Measurements from ENCODE around the gene GPR153. TPM values are rescaled to one million over a fixed set of nuclear protein-coding genes. Genes with fewer than 3 reads are reported as not detected.

Gene GPR153
- polyA plus RNA-seq, 3 donors: 0.04 to 0.69 TPM; not detected in 1

- Mint-ChIP-seq H3K27me3 (ENCODE audit: low read depth in 3 of 3) (peaks cover 68 to 89% (median 77%) of the 10 kb centered on the region in 3 donors), H3K27ac (no peak overlapping the region), H3K4me3 (peak overlapping the region in 1 of 2 donors; percentile 86), H3K36me3 (peaks cover 0 to 2% of the 10 kb centered on the region in 2 donors), H3K4me1 (peaks cover 4% of the 10 kb centered on the region), H3K9me3 (peaks cover 0 to 9% (median 3%) of the 10 kb centered on the region in 7 donors)
- Histone ChIP-seq H4K20me1 (ENCODE audit: insufficient read depth, low read length) (peaks cover 9% of the 10 kb centered on the region), H3K9me3 (replicated peaks in 1 of 2; ENCODE audit: control insufficient read depth in 1 of 2, insufficient read depth in 1 of 2, low read length in 2 of 2) (peaks cover 0 to 13% of the 10 kb centered on the region in 2 donors), H3K4me1 (ENCODE audit: control insufficient read depth in 1 of 2, insufficient read depth in 2 of 2, low read length in 2 of 2) (peaks cover 0 to 16% of the 10 kb centered on the region in 2 donors), H3K4me2 (replicated peaks; ENCODE audit: extremely low read depth, low read length, poor library complexity, severe bottlenecking) (no peak overlapping the region), H3K27ac (ENCODE audit: low read depth in 1 of 2, low read length in 2 of 2) (no peak overlapping the region), H3K36me3 (replicated peaks in 1 of 2; ENCODE audit: control insufficient read depth in 1 of 2, insufficient read depth in 2 of 2, low read length in 2 of 2) (no peaks in the 10 kb centered on the region), H3K9ac (ENCODE audit: insufficient read depth, low read length, poor library complexity, severe bottlenecking) (no peak overlapping the region), H2AFZ (ENCODE audit: insufficient read depth, low read depth, low read length, poor library complexity, severe bottlenecking) (no peak overlapping the region), H3K79me2 (ENCODE audit: insufficient read depth, low read length) (no peaks in the 10 kb centered on the region), H3K27me3 (ENCODE audit: control insufficient read depth in 2 of 2, insufficient read depth in 2 of 2, low read length in 2 of 2) (peaks cover 15 to 73% of the 10 kb centered on the region in 2 donors), H3K4me3 (replicated peaks in 1 of 3; ENCODE audit: low read depth in 2 of 3, low read length in 3 of 3) (no peak overlapping the region)
- no peak for DNase-seq
- no peak for TF ChIP-seq CTCF (IDR thresholded peaks at IDR 0.05)
- 85% methylated on average over 5 of the region's 5 CpGs for WGBS (ENCODE audit: insufficient coverage)
- intact Hi-C loops (cut with micrococcal nuclease): loop anchor here (2.0 to 10.0 kb wide), 7 partner anchors 95 to 230 kb away; no protein-coding TSS in a partner anchor
These were observed 13.2 kb downstream of the GPR153 start for GRCh38 chr1:6247651-6248050.

GRCh38 chr1:6246497-6247467, 14.1 kb downstream of the GPR153 start:
- H3K27ac Mint-ChIP-seq: peak overlapping the region in 1 of 7 donors; percentile 8
- intact Hi-C loops (cut with micrococcal nuclease): loop anchor here (2.0 to 10.0 kb wide), 7 partner anchors 96 to 231 kb away; no protein-coding TSS in a partner anchor
- H3K27me3 Mint-ChIP-seq (ENCODE audit: low read depth in 3 of 3): peaks cover 72 to 90% (median 73%) of the 10 kb centered on the region in 3 donors
- 6% methylated on average over 14 of the region's 30 CpGs for WGBS (ENCODE audit: insufficient coverage)
- peak; percentile 93 for TF ChIP-seq CTCF (IDR thresholded peaks at IDR 0.05)
- peaks cover 0 to 2% of the 10 kb centered on the region in 2 donors for H3K36me3 Mint-ChIP-seq
- peaks cover 4% of the 10 kb centered on the region for H3K4me1 Mint-ChIP-seq
- peaks cover 0 to 20% of the 10 kb centered on the region in 2 donors for H3K4me1 ChIP-seq (ENCODE audit: control insufficient read depth in 1 of 2, insufficient read depth in 2 of 2, low read length in 2 of 2)
- H3K4me3 ChIP-seq (replicated peaks in 1 of 3; ENCODE audit: low read depth in 2 of 3, low read length in 3 of 3): no peak overlapping the region
- H4K20me1 ChIP-seq (ENCODE audit: insufficient read depth, low read length): peaks cover 9% of the 10 kb centered on the region
- no peak overlapping the region for H2AFZ ChIP-seq (ENCODE audit: insufficient read depth, low read depth, low read length, poor library complexity, severe bottlenecking)
- no peaks in the 10 kb centered on the region for H3K79me2 ChIP-seq (ENCODE audit: insufficient read depth, low read length)
- no peak overlapping the region for H3K9ac ChIP-seq (ENCODE audit: insufficient read depth, low read length, poor library complexity, severe bottlenecking)
- peaks cover 15 to 79% of the 10 kb centered on the region in 2 donors for H3K27me3 ChIP-seq (ENCODE audit: control insufficient read depth in 2 of 2, insufficient read depth in 2 of 2, low read length in 2 of 2)
- H3K4me2 ChIP-seq (replicated peaks; ENCODE audit: extremely low read depth, low read length, poor library complexity, severe bottlenecking): no peak overlapping the region
- no peaks in the 10 kb centered on the region for H3K36me3 ChIP-seq (replicated peaks in 1 of 2; ENCODE audit: control insufficient read depth in 1 of 2, insufficient read depth in 2 of 2, low read length in 2 of 2)
- DNase-seq: peak; percentile 65 to 75 (median 65)
- peaks cover 0 to 13% of the 10 kb centered on the region in 2 donors for H3K9me3 ChIP-seq (replicated peaks in 1 of 2; ENCODE audit: control insufficient read depth in 1 of 2, insufficient read depth in 1 of 2, low read length in 2 of 2)
- H3K9me3 Mint-ChIP-seq: peaks cover 0 to 9% (median 2%) of the 10 kb centered on the region in 7 donors
- H3K4me3 Mint-ChIP-seq: peak overlapping the region in 1 of 2 donors; percentile 86
- no peak overlapping the region for H3K27ac ChIP-seq (ENCODE audit: low read depth in 1 of 2, low read length in 2 of 2)

All from CD14-positive monocyte (primary cell).